OCI-LY1 (cell line): ENCODE measurements around the gene SMIM43.
"Not testable (repeated sequence)": the region's sequence is repeated elsewhere in the genome, so short reads cannot be mapped to it uniquely, and the experiment has no call there.

Experiments
- H2AFZ ChIP-seq: fragments of 200-600 bp; sonication (generic), shearing (Covaris generic); 2 replicates; pipeline ENCODE4 v1.6.0; 2014; ENCODE audit warnings: antibody characterized with exemption, mild to moderate bottlenecking, low read length
- H3F3A ChIP-seq: fragments of 200-600 bp; sonication (generic), shearing (Covaris generic); 2 replicates; pipeline ENCODE4 v1.6.0; 2014; ENCODE audit warnings: mild to moderate bottlenecking, antibody characterized with exemption, low read length, moderate library complexity; ENCODE audit not compliant: insufficient read depth
- H3K27ac ChIP-seq: fragments of 200-600 bp; sonication (generic); 2 replicates; pipeline ENCODE4 v1.5.1; 2014; ENCODE audit warnings: low read length, mixed run types, mild to moderate bottlenecking, low read depth; ENCODE audit not compliant: poor library complexity, severe bottlenecking
- H3K27me3 ChIP-seq: fragments of 200-600 bp; sonication (generic); 2 replicates; pipeline ENCODE4 v1.6.0; 2014; ENCODE audit warnings: antibody characterized with exemption, mild to moderate bottlenecking, low read length, moderate library complexity; ENCODE audit not compliant: insufficient read depth
- H3K36me3 ChIP-seq: fragments of 200-600 bp; sonication (generic); 2 replicates; pipeline ENCODE4 v1.6.1; 2014; ENCODE audit warnings: mild to moderate bottlenecking, antibody characterized with exemption, low read length, moderate library complexity, mixed read lengths; ENCODE audit not compliant: insufficient read depth
- H3K4me1 ChIP-seq: fragments of 200-600 bp; sonication (generic); 2 replicates; pipeline ENCODE4 v1.5.1; 2014; ENCODE audit warnings: mild to moderate bottlenecking, low read length, moderate library complexity; ENCODE audit not compliant: insufficient read depth, severe bottlenecking
- H3K4me2 ChIP-seq: fragments of 200-600 bp; sonication (generic), shearing (Covaris generic); 2 replicates; pipeline ENCODE4 v1.6.1; 2014; ENCODE audit warnings: low read length
- H3K4me3 ChIP-seq: fragments of 200-600 bp; sonication (generic); 2 replicates; pipeline ENCODE4 v1.5.1; 2014; ENCODE audit warnings: low read length, low read depth, mild to moderate bottlenecking, mixed read lengths; ENCODE audit not compliant: poor library complexity, severe bottlenecking
- H3K79me2 ChIP-seq: fragments of 200-600 bp; shearing (Covaris generic); 2 replicates; pipeline ENCODE4 v1.6.1; 2016; ENCODE audit warnings: mixed run types, low read length, mixed read lengths; ENCODE audit not compliant: insufficient read depth
- H3K9ac ChIP-seq: fragments of 200-600 bp; sonication (generic), shearing (Covaris generic); 2 replicates; pipeline ENCODE4 v1.6.1; 2014; ENCODE audit warnings: mild to moderate bottlenecking, low read length, mixed read lengths
- H3K9me2 ChIP-seq: fragments of 200-600 bp; sonication (generic), shearing (Covaris generic); 2 replicates; pipeline ENCODE4 v1.6.1; 2014; ENCODE audit warnings: low read depth, mild to moderate bottlenecking, low read length, mixed read lengths
- H3K9me3 ChIP-seq: fragments of 200-600 bp; shearing (Covaris generic); 2 replicates; pipeline ENCODE4 v1.6.1; 2014; ENCODE audit warnings: low read length, mixed read lengths
- H4K20me1 ChIP-seq: fragments of 200-600 bp; sonication (generic), shearing (Covaris generic); 2 replicates; pipeline ENCODE4 v1.6.0; 2016; ENCODE audit warnings: mild to moderate bottlenecking, low read length; ENCODE audit not compliant: insufficient read depth
- CTCF ChIP-seq: fragments of 200-600 bp; sonication (generic), shearing (Covaris generic); IDR thresholded peaks from 2 replicates; pipeline ENCODE4 v1.5.1; 2017; ENCODE audit warnings: mild to moderate bottlenecking, antibody characterized with exemption, low read length, moderate library complexity, mixed read lengths
- EZH2 ChIP-seq: fragments of 200-600 bp; sonication (generic), shearing (Covaris generic); IDR thresholded peaks from 2 replicates; pipeline ENCODE4 v1.8.0; 2017; ENCODE audit warnings: borderline replicate concordance, mixed run types, mild to moderate bottlenecking, antibody characterized with exemption, low read length, moderate library complexity, mixed read lengths

The SMIM43 gene

DNA sequence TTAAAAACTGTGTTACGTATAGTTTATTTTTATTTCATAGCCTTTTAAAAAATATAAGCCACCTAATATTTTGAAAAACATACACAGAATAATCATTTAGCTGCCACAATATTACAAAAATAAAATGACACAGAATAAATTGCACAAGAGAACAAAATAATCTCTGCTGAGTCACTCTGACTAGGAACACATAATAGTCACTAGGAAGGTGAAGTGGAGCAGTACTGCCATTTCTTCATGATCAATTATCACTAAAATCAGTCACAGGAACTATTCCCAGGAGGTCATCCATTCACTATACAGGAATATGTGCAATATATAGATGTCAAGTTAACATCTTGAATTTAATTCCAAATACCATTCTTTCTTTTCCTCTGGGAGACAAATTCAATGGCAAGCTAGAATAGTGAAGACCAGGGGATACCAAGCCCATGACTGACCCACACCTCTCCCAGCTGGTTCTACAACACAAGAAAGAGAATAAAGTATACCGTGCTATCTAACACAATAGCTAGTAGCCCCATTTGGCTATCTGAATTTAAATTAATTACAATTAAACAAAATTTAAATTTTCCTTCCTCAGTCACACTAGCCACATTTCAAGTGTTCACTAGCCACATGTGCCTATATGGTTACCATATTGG is 5.9 kb downstream of the SMIM43 start:
- H3K27ac ChIP-seq = no peak overlapping the region
- no peak overlapping the region for H3K9ac ChIP-seq
- H4K20me1 ChIP-seq = no peaks in the 10 kb centered on the region
- H3K79me2 ChIP-seq = no peaks in the 10 kb centered on the region
- H3F3A ChIP-seq = no peaks in the 10 kb centered on the region
- H3K4me3 ChIP-seq = no peak overlapping the region
- no peaks in the 10 kb centered on the region for H3K4me1 ChIP-seq
- H3K36me3 ChIP-seq = no peaks in the 10 kb centered on the region
- TF ChIP-seq EZH2 (no peak), CTCF (no peak)
- no peaks in the 10 kb centered on the region for H3K9me2 ChIP-seq
- H3K27me3 ChIP-seq = no peaks in the 10 kb centered on the region
- no peak overlapping the region for H2AFZ ChIP-seq
- H3K9me3 ChIP-seq = no peaks in the 10 kb centered on the region
- H3K4me2 ChIP-seq = no peak overlapping the region

DNA sequence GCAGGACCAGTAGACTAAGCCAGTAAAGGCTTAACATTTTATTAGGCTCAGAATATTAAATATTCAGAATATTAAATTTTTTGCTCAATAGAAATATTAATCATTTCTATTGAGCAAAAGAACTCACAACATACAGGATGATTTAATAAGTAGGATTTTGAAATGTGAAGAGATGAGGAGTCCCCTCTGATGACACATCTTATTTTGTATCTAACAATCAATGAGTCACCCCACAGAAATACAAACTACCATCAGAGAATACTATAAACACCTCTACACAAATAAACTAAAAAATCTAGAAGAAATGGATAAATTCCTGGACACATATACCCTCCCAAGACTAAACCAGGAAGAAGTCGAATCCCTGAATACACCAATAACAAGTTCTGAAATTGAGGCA is 12.8 kb downstream of the SMIM43 start:
- not testable (repeated sequence) for H3K4me1 ChIP-seq, H3K79me2 ChIP-seq, H3K4me2 ChIP-seq, H3K9ac ChIP-seq, H3K4me3 ChIP-seq, H2AFZ ChIP-seq, H3F3A ChIP-seq, H3K9me3 ChIP-seq, H3K27ac ChIP-seq, H3K9me2 ChIP-seq, H4K20me1 ChIP-seq, H3K27me3 ChIP-seq, H3K36me3 ChIP-seq

DNA sequence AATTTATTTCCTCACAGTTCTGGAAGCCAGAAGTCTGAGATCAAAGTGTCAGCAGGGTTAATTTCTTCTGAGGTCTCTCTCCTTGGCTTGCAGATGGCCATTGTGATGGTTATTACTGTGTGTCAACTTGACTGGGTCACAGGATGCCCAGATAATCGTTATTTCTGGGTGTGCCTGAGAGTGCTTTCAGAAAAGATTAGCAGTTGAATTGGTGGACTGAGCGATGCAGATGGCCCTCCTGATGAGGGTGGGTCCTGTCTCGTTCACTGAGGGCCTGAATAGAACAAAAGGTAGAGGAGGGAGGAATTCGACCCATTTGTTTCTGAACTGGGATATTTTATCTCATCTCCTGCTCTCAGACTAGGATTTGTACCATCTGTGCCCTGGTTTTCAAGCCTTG is 15.7 kb downstream of the SMIM43 start:
- no peaks in the 10 kb centered on the region for H4K20me1 ChIP-seq
- H3K36me3 ChIP-seq = no peaks in the 10 kb centered on the region
- H3K79me2 ChIP-seq = no peaks in the 10 kb centered on the region
- H3K4me2 ChIP-seq = no peak overlapping the region
- H3K27ac ChIP-seq = no peak overlapping the region
- no peak overlapping the region for H2AFZ ChIP-seq
- H3F3A ChIP-seq = no peaks in the 10 kb centered on the region
- no peaks in the 10 kb centered on the region for H3K27me3 ChIP-seq
- H3K9me2 ChIP-seq = no peaks in the 10 kb centered on the region
- TF ChIP-seq EZH2 (no peak), CTCF (no peak)
- no peaks in the 10 kb centered on the region for H3K4me1 ChIP-seq
- H3K9me3 ChIP-seq = no peaks in the 10 kb centered on the region
- no peak overlapping the region for H3K4me3 ChIP-seq
- H3K9ac ChIP-seq = no peak overlapping the region

GRCh38 chr4:121742794-121743193 is 22.2 kb downstream of the SMIM43 start:
- TF ChIP-seq EZH2 (no peak), CTCF (no peak)
- no peaks in the 10 kb centered on the region for H3K9me3 ChIP-seq
- no peak overlapping the region for H3K4me3 ChIP-seq
- no peaks in the 10 kb centered on the region for H3K79me2 ChIP-seq
- no peaks in the 10 kb centered on the region for H3K4me1 ChIP-seq
- no peaks in the 10 kb centered on the region for H3K27me3 ChIP-seq
- no peak overlapping the region for H2AFZ ChIP-seq
- H3K36me3 ChIP-seq = no peaks in the 10 kb centered on the region
- no peaks in the 10 kb centered on the region for H3K9me2 ChIP-seq
- no peaks in the 10 kb centered on the region for H4K20me1 ChIP-seq
- H3K27ac ChIP-seq = no peak overlapping the region
- H3K4me2 ChIP-seq = no peak overlapping the region
- H3F3A ChIP-seq = no peaks in the 10 kb centered on the region
- H3K9ac ChIP-seq = no peak overlapping the region
